NCI-H2196 (cell line): ENCODE data around the gene UMAD1.

Experiments used
- DNase-seq: peaks from one replicate; lab custom pipeline; 2025; ENCODE audit not compliant: unreplicated experiment; lab: John Stamatoyannopoulos, UW

The UMAD1 gene

GRCh38 chr7:7688956-7689355 lies 48.4 kb downstream of the UMAD1 start:
- DNase-seq, result peak; percentile 40

- DNase-seq, result no peak
Measured at GRCh38 chr7:7693881-7694280, 53.3 kb downstream of the UMAD1 start.

GRCh38 chr7:7694542-7694941 lies 54.0 kb downstream of the UMAD1 start:
- DNase-seq, result no peak

- no peak for DNase-seq
Measured at GRCh38 chr7:7695111-7695817, 54.7 kb downstream of the UMAD1 start.

- no peak for DNase-seq
Measured at GRCh38 chr7:7696458-7697119, 56.0 kb downstream of the UMAD1 start.

- DNase-seq, result no peak
Measured at GRCh38 chr7:7698930-7699329, 58.4 kb downstream of the UMAD1 start.

GRCh38 chr7:7699380-7699779 lies 58.8 kb downstream of the UMAD1 start:
- no peak for DNase-seq

- no peak for DNase-seq
Measured at GRCh38 chr7:7699970-7700369, 59.4 kb downstream of the UMAD1 start.

GRCh38 chr7:7701527-7701926 lies 61.0 kb downstream of the UMAD1 start:
- no peak for DNase-seq

GRCh38 chr7:7702826-7703225 lies 62.3 kb downstream of the UMAD1 start:
- DNase-seq, result no peak

- no peak for DNase-seq
Measured at GRCh38 chr7:7703427-7703826, 62.9 kb downstream of the UMAD1 start.

GRCh38 chr7:7704867-7705266 lies 64.3 kb downstream of the UMAD1 start:
- DNase-seq, result no peak

GRCh38 chr7:7705318-7705717 lies 64.8 kb downstream of the UMAD1 start:
- DNase-seq, result no peak

GRCh38 chr7:7706101-7706511 lies 65.6 kb downstream of the UMAD1 start:
- DNase-seq, result no peak

GRCh38 chr7:7706556-7707172 lies 66.1 kb downstream of the UMAD1 start:
- DNase-seq, result no peak

GRCh38 chr7:7707246-7707645 lies 66.7 kb downstream of the UMAD1 start:
- no peak for DNase-seq

- DNase-seq, result no peak
Measured at GRCh38 chr7:7707806-7708205, 67.3 kb downstream of the UMAD1 start.

GRCh38 chr7:7709291-7709690 lies 68.7 kb downstream of the UMAD1 start:
- DNase-seq, result no peak

GRCh38 chr7:7710469-7710868 lies 69.9 kb downstream of the UMAD1 start:
- no peak for DNase-seq

GRCh38 chr7:7713730-7714129 lies 73.2 kb downstream of the UMAD1 start:
- no peak for DNase-seq

GRCh38 chr7:7718492-7718891 lies 77.9 kb downstream of the UMAD1 start, which contains the start of gene RPA3:
Gene RPA3, minus strand, starts transcription at chr7:7718607. Its CDS starts 78,189 bp downstream, at chr7:7640418.
- no peak for DNase-seq

GRCh38 chr7:7719236-7719635 lies 78.7 kb downstream of the UMAD1 start:
- peak; percentile 93 for DNase-seq
